Activated naive CD4-positive, alpha-beta T cell treated with anti-CD3 and anti-CD28 coated beads for 36 hours (primary cell): ENCODE measurements around the gene PHACTR1. TPM values are rescaled to one million over a fixed set of nuclear protein-coding genes. Genes with fewer than 3 reads are reported as not detected.

Experiments
- CTCF ChIA-PET: fragments of 350-600 bp; sonication (Branson Sonifier 250); formaldehyde crosslinking; loops from one replicate; lab custom pipeline; 2021; ENCODE audit warnings: antibody characterized with exemption; lab: Charles Lee
- DNase-seq: peaks from one replicate; pipeline ENCODE4 v3.0.0-alpha.2; 2020
- H3K27ac Mint-ChIP-seq: one replicate; pipeline ENCODE4 v1.8.0; 2021; ENCODE audit warnings: mild to moderate bottlenecking, mixed read lengths
- H3K27me3 Mint-ChIP-seq: one replicate; pipeline ENCODE4 v1.8.0; 2021; ENCODE audit warnings: low read depth, mixed read lengths
- H3K36me3 Mint-ChIP-seq: one replicate; pipeline ENCODE4 v1.8.0; 2021; ENCODE audit warnings: low read depth, mixed read lengths
- H3K4me1 Mint-ChIP-seq: one replicate; pipeline ENCODE4 v1.8.0; 2021; ENCODE audit warnings: low read depth, mixed read lengths
- H3K4me3 Mint-ChIP-seq: one replicate; pipeline ENCODE4 v1.8.0; 2021; ENCODE audit warnings: mild to moderate bottlenecking, moderate library complexity, mixed read lengths
- H3K9me3 Mint-ChIP-seq: one replicate; pipeline ENCODE4 v1.8.0; 2021; ENCODE audit warnings: mixed read lengths
- intact Hi-C: fragments of 100-400 bp; cut with micrococcal nuclease; formaldehyde crosslinking; loops from one replicate; pipeline ENCODE4 v1.15.1; 2023
- total RNA-seq, 2 experiments: library from RNA; stranded (reverse); gene quantifications; one replicate each; pipeline ENCODE4 v1.2.3, GENCODE V29; 2021

PHACTR1 gene
- total RNA-seq, 2 experiments from 2014 or later, result 0.31 TPM; not detected in 1

- Mint-ChIP-seq H3K4me1 (peaks cover 38% of the 10 kb centered on the region), H3K9me3 (peaks cover 4% of the 10 kb centered on the region), H3K4me3 (peak overlapping the region; percentile 10), H3K27me3 (no peaks in the 10 kb centered on the region), H3K36me3 (peaks cover 41% of the 10 kb centered on the region), H3K27ac (peak overlapping the region; percentile 86)
- DNase-seq, result peak; percentile 79
- intact Hi-C loops, result loop anchor here (1.0 kb wide), 5 partner anchors 25 to 272 kb away; partner anchors contain the start of gene TBC1D7
- CTCF ChIA-PET, result interaction anchor here (0.9 to 1.0 kb wide), 2 partner anchors 24 to 126 kb away, joined by 3 to 4 read pairs; no protein-coding TSS in a partner anchor
These were observed 586.4 kb downstream of the PHACTR1 start for GRCh38 chr6:13302751-13303667.

GRCh38 chr6:13303668-13304017, 587.1 kb downstream of the PHACTR1 start:
- H3K4me1 Mint-ChIP-seq, result peaks cover 40% of the 10 kb centered on the region

GRCh38 chr6:13304101-13304500, 587.5 kb downstream of the PHACTR1 start:
- intact Hi-C loops, result no loop called here
- H3K4me3 Mint-ChIP-seq, result no peak overlapping the region

More at GRCh38 chr6:13303668-13304017, 587.1 kb downstream of the PHACTR1 start:
- intact Hi-C loops, result loop anchor here (1.0 kb wide), 4 partner anchors 25 to 272 kb away; partner anchors contain the start of gene TBC1D7
- DNase-seq, result peak; percentile 54
- Mint-ChIP-seq H3K4me3 (no peak overlapping the region), H3K36me3 (peaks cover 36% of the 10 kb centered on the region), H3K27ac (peak overlapping the region; percentile 86), H3K27me3 (no peaks in the 10 kb centered on the region), H3K9me3 (peaks cover 4% of the 10 kb centered on the region)
- CTCF ChIA-PET, result no interaction called here

GRCh38 chr6:13304580-13305260, 588.2 kb downstream of the PHACTR1 start:
- H3K9me3 Mint-ChIP-seq, result peaks cover 4% of the 10 kb centered on the region
- H3K4me1 Mint-ChIP-seq, result peaks cover 40% of the 10 kb centered on the region
- CTCF ChIA-PET, result no interaction called here
- no peaks in the 10 kb centered on the region for H3K27me3 Mint-ChIP-seq
- H3K27ac Mint-ChIP-seq, result no peak overlapping the region
- H3K36me3 Mint-ChIP-seq, result peaks cover 37% of the 10 kb centered on the region
- H3K4me3 Mint-ChIP-seq, result no peak overlapping the region
- no peak for DNase-seq
- intact Hi-C loops, result no loop called here

More at GRCh38 chr6:13304101-13304500, 587.5 kb downstream of the PHACTR1 start:
- DNase-seq, result no peak
- Mint-ChIP-seq H3K27me3 (no peaks in the 10 kb centered on the region), H3K27ac (no peak overlapping the region), H3K4me1 (peaks cover 40% of the 10 kb centered on the region), H3K9me3 (peaks cover 4% of the 10 kb centered on the region), H3K36me3 (peaks cover 36% of the 10 kb centered on the region)
- CTCF ChIA-PET, result no interaction called here

- H3K27me3 Mint-ChIP-seq, result no peaks in the 10 kb centered on the region
- intact Hi-C loops, result no loop called here
- H3K4me1 Mint-ChIP-seq, result peaks cover 40% of the 10 kb centered on the region
- H3K36me3 Mint-ChIP-seq, result peaks cover 40% of the 10 kb centered on the region
- no peak overlapping the region for H3K4me3 Mint-ChIP-seq
- CTCF ChIA-PET, result no interaction called here
- no peak overlapping the region for H3K27ac Mint-ChIP-seq
- no peak for DNase-seq
- peaks cover 4% of the 10 kb centered on the region for H3K9me3 Mint-ChIP-seq
These were observed 588.7 kb downstream of the PHACTR1 start for GRCh38 chr6:13305288-13305687.

- H3K27ac Mint-ChIP-seq, result no peak overlapping the region
- CTCF ChIA-PET, result no interaction called here
- peaks cover 40% of the 10 kb centered on the region for H3K4me1 Mint-ChIP-seq
- DNase-seq, result no peak
- intact Hi-C loops, result no loop called here
- peaks cover 40% of the 10 kb centered on the region for H3K36me3 Mint-ChIP-seq
- peaks cover 4% of the 10 kb centered on the region for H3K9me3 Mint-ChIP-seq
- no peak overlapping the region for H3K4me3 Mint-ChIP-seq
- H3K27me3 Mint-ChIP-seq, result no peaks in the 10 kb centered on the region
These were observed 589.2 kb downstream of the PHACTR1 start for GRCh38 chr6:13305791-13306190.

- CTCF ChIA-PET, result no interaction called here
- DNase-seq, result no peak
- H3K36me3 Mint-ChIP-seq, result peaks cover 38% of the 10 kb centered on the region
- H3K27me3 Mint-ChIP-seq, result no peaks in the 10 kb centered on the region
- intact Hi-C loops, result no loop called here
- peaks cover 35% of the 10 kb centered on the region for H3K4me1 Mint-ChIP-seq
- H3K9me3 Mint-ChIP-seq, result peaks cover 4% of the 10 kb centered on the region
- no peak overlapping the region for H3K4me3 Mint-ChIP-seq
- peak overlapping the region; percentile 57 for H3K27ac Mint-ChIP-seq
These were observed 591.0 kb downstream of the PHACTR1 start for GRCh38 chr6:13307508-13307995.

- Mint-ChIP-seq H3K9me3 (peaks cover under 1% of the 10 kb centered on the region), H3K4me3 (no peak overlapping the region), H3K36me3 (peaks cover 32% of the 10 kb centered on the region), H3K27me3 (no peaks in the 10 kb centered on the region), H3K27ac (no peak overlapping the region), H3K4me1 (peaks cover 28% of the 10 kb centered on the region)
- no peak for DNase-seq
- intact Hi-C loops, result no loop called here
- CTCF ChIA-PET, result interaction anchor here (1.0 kb wide), 1 partner anchor 19 kb away, joined by 3 read pairs; no protein-coding TSS in a partner anchor
These were observed 591.8 kb downstream of the PHACTR1 start for GRCh38 chr6:13308332-13308731.

- no peak for DNase-seq
- no peak overlapping the region for H3K4me3 Mint-ChIP-seq
- H3K36me3 Mint-ChIP-seq, result peaks cover 31% of the 10 kb centered on the region
- intact Hi-C loops, result no loop called here
- no peaks in the 10 kb centered on the region for H3K9me3 Mint-ChIP-seq
- CTCF ChIA-PET, result interaction anchor here (0.6 kb wide), 1 partner anchor 399 kb away, joined by 3 read pairs; no protein-coding TSS in a partner anchor
- peaks cover 12% of the 10 kb centered on the region for H3K4me1 Mint-ChIP-seq
- H3K27me3 Mint-ChIP-seq, result no peaks in the 10 kb centered on the region
- H3K27ac Mint-ChIP-seq, result no peak overlapping the region
These were observed 594.6 kb downstream of the PHACTR1 start for GRCh38 chr6:13311155-13311554.

GRCh38 chr6:13314806-13315205, 598.2 kb downstream of the PHACTR1 start:
- CTCF ChIA-PET, result no interaction called here
- Mint-ChIP-seq H3K36me3 (peaks cover 37% of the 10 kb centered on the region), H3K4me3 (no peak overlapping the region), H3K27ac (no peak overlapping the region), H3K9me3 (no peaks in the 10 kb centered on the region), H3K27me3 (no peaks in the 10 kb centered on the region), H3K4me1 (no peaks in the 10 kb centered on the region)
- no peak for DNase-seq
- intact Hi-C loops, result no loop called here

GRCh38 chr6:13315896-13316295, 599.3 kb downstream of the PHACTR1 start:
- no peaks in the 10 kb centered on the region for H3K27me3 Mint-ChIP-seq
- no peaks in the 10 kb centered on the region for H3K9me3 Mint-ChIP-seq
- no peak overlapping the region for H3K4me3 Mint-ChIP-seq
- intact Hi-C loops, result no loop called here
- CTCF ChIA-PET, result no interaction called here
- peaks cover 42% of the 10 kb centered on the region for H3K36me3 Mint-ChIP-seq
- DNase-seq, result no peak
- H3K27ac Mint-ChIP-seq, result no peak overlapping the region
- no peaks in the 10 kb centered on the region for H3K4me1 Mint-ChIP-seq

GRCh38 chr6:13318821-13319220, 602.3 kb downstream of the PHACTR1 start:
- Mint-ChIP-seq H3K36me3 (peaks cover 47% of the 10 kb centered on the region), H3K27me3 (no peaks in the 10 kb centered on the region), H3K4me1 (no peaks in the 10 kb centered on the region), H3K27ac (no peak overlapping the region), H3K9me3 (no peaks in the 10 kb centered on the region), H3K4me3 (no peak overlapping the region)
- no peak for DNase-seq
- intact Hi-C loops, result no loop called here
- CTCF ChIA-PET, result no interaction called here
